Stimulated activated naive B cell treated with anti-CD40 and anti-IgM and Interleukin-4, amounts not matched to agents 10 μg/mL and 1 μg/mL and 100 μg/mL, for 72 hours (primary cell): ENCODE results near the gene SHROOM3.

Source experiments
- ATAC-seq, 2 donors: fragments of 150-1000 bp; cut with Tn5 transposase; replicated peaks; 2 replicates each; pipeline ENCODE4 v1.10.0; 2021; ENCODE audit warnings: moderate library complexity in 1 of 2
- DNase-seq: peaks from one replicate; pipeline ENCODE4 v3.0.0; 2021
- H3K27ac Mint-ChIP-seq: one replicate; pipeline ENCODE4 v1.8.0; 2022; ENCODE audit warnings: mild to moderate bottlenecking, mixed read lengths
- H3K27me3 Mint-ChIP-seq, 2 donors: one replicate each; pipeline ENCODE4 v1.8.0; 2022; ENCODE audit warnings: mixed read lengths in 2 of 2
- H3K36me3 Mint-ChIP-seq, 2 donors: one replicate each; pipeline ENCODE4 v1.8.0; 2022; ENCODE audit warnings: mixed read lengths in 2 of 2, mild to moderate bottlenecking in 1 of 2
- H3K4me1 Mint-ChIP-seq, 2 donors: one replicate each; pipeline ENCODE4 v1.8.0; 2022; ENCODE audit warnings: mixed read lengths in 2 of 2, mild to moderate bottlenecking in 1 of 2
- H3K4me3 Mint-ChIP-seq, 2 donors: one replicate each; pipeline ENCODE4 v1.8.0; 2022; ENCODE audit warnings: mild to moderate bottlenecking in 2 of 2, mixed read lengths in 2 of 2, moderate library complexity in 1 of 2
- H3K9me3 Mint-ChIP-seq, 2 donors: one replicate each; pipeline ENCODE4 v1.8.0; 2022; ENCODE audit warnings: mixed read lengths in 2 of 2, mild to moderate bottlenecking in 1 of 2

The SHROOM3 gene

GRCh38 chr4:76748649-76749048, 313.6 kb downstream of the SHROOM3 start:
- Mint-ChIP-seq H3K4me1 (peaks cover 1 to 5% of the 10 kb centered on the region in 2 donors), H3K9me3 (peaks cover 3 to 7% of the 10 kb centered on the region in 2 donors), H3K27me3 (peaks cover 22% of the 10 kb centered on the region in 2 donors), H3K36me3 (no peaks in the 10 kb centered on the region), H3K27ac (no peak overlapping the region), H3K4me3 (no peak overlapping the region)
- DNase-seq = no peak
- peak; percentile 66 to 77 for ATAC-seq

- ATAC-seq = no peak
- no peaks in the 10 kb centered on the region for H3K36me3 Mint-ChIP-seq
- peaks cover 22% of the 10 kb centered on the region in 2 donors for H3K27me3 Mint-ChIP-seq
- no peak for DNase-seq
- no peak overlapping the region for H3K27ac Mint-ChIP-seq
- H3K9me3 Mint-ChIP-seq = peaks cover 3 to 7% of the 10 kb centered on the region in 2 donors
- H3K4me3 Mint-ChIP-seq = no peak overlapping the region
- H3K4me1 Mint-ChIP-seq = peaks cover 1 to 5% of the 10 kb centered on the region in 2 donors
These were observed 314.3 kb downstream of the SHROOM3 start for GRCh38 chr4:76749355-76749754.

GRCh38 chr4:76750716-76751115, 315.7 kb downstream of the SHROOM3 start:
- ATAC-seq (no peak), DNase-seq (no peak)
- peaks cover 22% of the 10 kb centered on the region in 2 donors for H3K27me3 Mint-ChIP-seq
- peaks cover 3 to 7% of the 10 kb centered on the region in 2 donors for H3K9me3 Mint-ChIP-seq
- H3K36me3 Mint-ChIP-seq = no peaks in the 10 kb centered on the region
- H3K4me1 Mint-ChIP-seq = peaks cover 1 to 5% of the 10 kb centered on the region in 2 donors
- H3K27ac Mint-ChIP-seq = no peak overlapping the region
- H3K4me3 Mint-ChIP-seq = no peak overlapping the region

GRCh38 chr4:76751612-76752343, 316.7 kb downstream of the SHROOM3 start:
- Mint-ChIP-seq H3K4me1 (peaks cover 1 to 5% of the 10 kb centered on the region in 2 donors), H3K36me3 (no peaks in the 10 kb centered on the region), H3K27me3 (peaks cover 22% of the 10 kb centered on the region in 2 donors), H3K9me3 (peaks cover 3 to 7% of the 10 kb centered on the region in 2 donors), H3K27ac (no peak overlapping the region), H3K4me3 (no peak overlapping the region)
- ATAC-seq = no peak
- no peak for DNase-seq

GRCh38 chr4:76752861-76753501, 318.0 kb downstream of the SHROOM3 start:
- peaks cover 3 to 7% of the 10 kb centered on the region in 2 donors for H3K9me3 Mint-ChIP-seq
- H3K36me3 Mint-ChIP-seq = no peaks in the 10 kb centered on the region
- H3K27ac Mint-ChIP-seq = no peak overlapping the region
- ATAC-seq = no peak
- H3K4me3 Mint-ChIP-seq = no peak overlapping the region
- H3K4me1 Mint-ChIP-seq = peaks cover 1 to 5% of the 10 kb centered on the region in 2 donors
- no peak for DNase-seq
- peaks cover 22% of the 10 kb centered on the region in 2 donors for H3K27me3 Mint-ChIP-seq

- Mint-ChIP-seq H3K36me3 (no peaks in the 10 kb centered on the region), H3K4me3 (no peak overlapping the region), H3K9me3 (peaks cover 3 to 7% of the 10 kb centered on the region in 2 donors), H3K27ac (no peak overlapping the region), H3K27me3 (peaks cover 16 to 22% of the 10 kb centered on the region in 2 donors), H3K4me1 (peaks cover under 1% of the 10 kb centered on the region in 2 donors)
- DNase-seq (no peak), ATAC-seq (no peak)
These were observed 318.8 kb downstream of the SHROOM3 start for GRCh38 chr4:76753814-76754213.

GRCh38 chr4:76754439-76754838, 319.4 kb downstream of the SHROOM3 start:
- ATAC-seq = no peak
- no peak for DNase-seq
- Mint-ChIP-seq H3K4me3 (no peak overlapping the region), H3K27ac (no peak overlapping the region), H3K4me1 (no peaks in the 10 kb centered on the region), H3K36me3 (no peaks in the 10 kb centered on the region), H3K27me3 (peaks cover 10 to 19% of the 10 kb centered on the region in 2 donors), H3K9me3 (peaks cover 3 to 7% of the 10 kb centered on the region in 2 donors)

GRCh38 chr4:76755756-76756155, 320.7 kb downstream of the SHROOM3 start:
- no peak for ATAC-seq
- peaks cover 3 to 7% of the 10 kb centered on the region in 2 donors for H3K9me3 Mint-ChIP-seq
- H3K27ac Mint-ChIP-seq = no peak overlapping the region
- DNase-seq = no peak
- no peaks in the 10 kb centered on the region for H3K36me3 Mint-ChIP-seq
- no peaks in the 10 kb centered on the region for H3K4me1 Mint-ChIP-seq
- no peak overlapping the region for H3K4me3 Mint-ChIP-seq
- peaks cover 8 to 15% of the 10 kb centered on the region in 2 donors for H3K27me3 Mint-ChIP-seq

GRCh38 chr4:76756416-76756815, 321.4 kb downstream of the SHROOM3 start:
- peaks cover 3 to 7% of the 10 kb centered on the region in 2 donors for H3K9me3 Mint-ChIP-seq

GRCh38 chr4:76757418-76757939, 322.4 kb downstream of the SHROOM3 start:
- DNase-seq (no peak), ATAC-seq (no peak)
- Mint-ChIP-seq H3K27me3 (peaks cover 0 to 7% of the 10 kb centered on the region in 2 donors), H3K4me3 (no peak overlapping the region), H3K9me3 (no peaks in the 10 kb centered on the region), H3K4me1 (no peaks in the 10 kb centered on the region), H3K27ac (peak overlapping the region; percentile 43), H3K36me3 (no peaks in the 10 kb centered on the region)

More at GRCh38 chr4:76756416-76756815, 321.4 kb downstream of the SHROOM3 start:
- Mint-ChIP-seq H3K4me1 (no peaks in the 10 kb centered on the region), H3K27me3 (peaks cover 7 to 14% of the 10 kb centered on the region in 2 donors), H3K4me3 (no peak overlapping the region), H3K27ac (no peak overlapping the region), H3K36me3 (no peaks in the 10 kb centered on the region)
- ATAC-seq (no peak), DNase-seq (no peak)

GRCh38 chr4:76758290-76758882, 323.4 kb downstream of the SHROOM3 start:
- Mint-ChIP-seq H3K27ac (no peak overlapping the region), H3K27me3 (no peaks in the 10 kb centered on the region), H3K4me3 (no peak overlapping the region), H3K4me1 (no peaks in the 10 kb centered on the region), H3K9me3 (no peaks in the 10 kb centered on the region), H3K36me3 (no peaks in the 10 kb centered on the region)
- ATAC-seq = peak; percentile 33 to 47
- DNase-seq = no peak

GRCh38 chr4:76758996-76759395, 324.0 kb downstream of the SHROOM3 start:
- Mint-ChIP-seq H3K36me3 (no peaks in the 10 kb centered on the region), H3K27ac (no peak overlapping the region), H3K4me1 (no peaks in the 10 kb centered on the region), H3K27me3 (no peaks in the 10 kb centered on the region), H3K9me3 (no peaks in the 10 kb centered on the region), H3K4me3 (no peak overlapping the region)
- DNase-seq (no peak), ATAC-seq (no peak)

GRCh38 chr4:76760193-76760592, 325.2 kb downstream of the SHROOM3 start:
- H3K4me1 Mint-ChIP-seq = no peaks in the 10 kb centered on the region
- no peaks in the 10 kb centered on the region for H3K9me3 Mint-ChIP-seq
- DNase-seq = no peak
- H3K27ac Mint-ChIP-seq = no peak overlapping the region
- H3K36me3 Mint-ChIP-seq = no peaks in the 10 kb centered on the region
- peaks cover 0 to 5% of the 10 kb centered on the region in 2 donors for H3K27me3 Mint-ChIP-seq
- no peak for ATAC-seq
- no peak overlapping the region for H3K4me3 Mint-ChIP-seq
